ENCODE data around the gene HBE1.
"Not testable (repeated sequence)": the region's sequence is repeated elsewhere in the genome, so short reads cannot be mapped to it uniquely, and the experiment has no call there.

HBE1 gene

DNA sequence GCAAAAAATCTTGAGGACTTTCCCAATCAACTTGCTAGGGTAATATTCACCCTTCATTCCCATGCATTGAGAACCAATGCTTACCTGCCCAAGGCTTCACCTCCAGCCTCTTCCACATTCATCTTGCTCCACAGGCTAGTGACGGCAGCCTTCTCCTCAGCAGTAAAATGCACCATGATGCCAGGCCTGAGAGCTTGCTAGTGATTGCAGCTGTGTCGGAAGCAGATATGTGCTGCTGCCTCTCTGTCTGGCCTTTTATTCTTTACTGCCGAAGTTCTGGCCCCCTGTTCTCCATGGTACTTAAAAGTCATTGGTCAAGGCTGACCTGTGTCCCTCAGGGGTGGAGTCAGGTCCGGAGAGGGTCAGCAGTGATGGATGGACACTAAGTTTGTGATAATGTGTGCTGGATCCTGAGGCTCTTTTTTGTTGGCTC lies at the start of gene HBE1:
Gene HBE1 (minus strand): TSS at position 231 of the 433 bp plus-strand sequence. CDS start 55 bp downstream, at position 176.
- no peak for DNase-seq (ENCODE audit: low read depth)

- no peak for DNase-seq (ENCODE audit: low read depth)
These were observed 47.5 kb upstream of the HBE1 start for GRCh38 chr11:5317292-5317691.

DNA sequence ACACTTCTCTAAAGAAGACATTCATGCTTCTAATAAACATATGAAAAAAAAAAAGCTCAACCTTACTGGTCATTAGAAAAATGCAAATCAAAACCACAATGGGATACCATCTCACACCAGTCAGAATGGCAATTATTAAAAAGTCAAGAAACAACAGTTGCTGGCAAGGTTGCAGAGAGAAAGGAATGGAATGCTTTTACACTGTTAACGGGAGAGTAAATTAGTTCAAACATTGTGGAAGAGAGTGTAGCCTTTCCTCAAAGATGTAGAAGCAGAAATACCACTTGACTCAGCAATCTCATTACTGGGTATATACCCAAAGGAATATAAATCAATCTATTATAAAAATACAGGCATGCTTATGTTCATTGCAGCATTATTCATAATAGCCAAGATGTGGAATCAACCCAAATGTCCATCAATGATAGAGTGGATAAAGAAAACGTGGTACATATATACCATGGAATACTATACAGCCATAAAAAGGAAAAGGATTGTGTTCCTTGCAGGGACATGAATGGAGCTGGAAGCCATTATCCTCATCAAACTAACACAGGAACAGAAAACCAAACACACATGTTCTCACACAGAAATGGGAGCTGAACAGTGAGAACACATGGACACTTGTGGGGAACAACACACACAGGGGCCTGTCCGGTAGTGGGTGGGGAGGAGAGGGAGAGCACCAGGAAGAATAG lies 43.7 kb upstream of the HBE1 start:
- not testable (repeated sequence) for DNase-seq (ENCODE audit: low read depth)

DNA sequence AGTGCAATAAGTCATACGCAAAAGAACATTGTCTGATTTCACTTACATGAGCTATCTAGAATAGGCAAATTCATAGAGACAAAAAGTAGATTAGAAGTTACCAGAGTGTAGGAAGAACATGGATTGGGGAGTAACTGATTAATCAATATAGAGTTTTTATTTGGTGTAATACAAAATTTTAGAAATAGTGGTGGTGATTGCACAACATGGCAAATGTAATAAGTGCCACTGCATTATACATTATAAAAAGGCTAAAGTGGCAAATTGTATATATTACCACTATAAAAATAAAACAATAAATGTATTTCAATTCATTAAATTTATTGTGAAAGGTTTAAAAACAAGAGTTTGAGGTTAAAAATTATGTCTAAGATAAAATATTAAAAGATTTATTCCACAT lies 40.7 kb upstream of the HBE1 start:
- DNase-seq (ENCODE audit: low read depth), result no peak

DNA sequence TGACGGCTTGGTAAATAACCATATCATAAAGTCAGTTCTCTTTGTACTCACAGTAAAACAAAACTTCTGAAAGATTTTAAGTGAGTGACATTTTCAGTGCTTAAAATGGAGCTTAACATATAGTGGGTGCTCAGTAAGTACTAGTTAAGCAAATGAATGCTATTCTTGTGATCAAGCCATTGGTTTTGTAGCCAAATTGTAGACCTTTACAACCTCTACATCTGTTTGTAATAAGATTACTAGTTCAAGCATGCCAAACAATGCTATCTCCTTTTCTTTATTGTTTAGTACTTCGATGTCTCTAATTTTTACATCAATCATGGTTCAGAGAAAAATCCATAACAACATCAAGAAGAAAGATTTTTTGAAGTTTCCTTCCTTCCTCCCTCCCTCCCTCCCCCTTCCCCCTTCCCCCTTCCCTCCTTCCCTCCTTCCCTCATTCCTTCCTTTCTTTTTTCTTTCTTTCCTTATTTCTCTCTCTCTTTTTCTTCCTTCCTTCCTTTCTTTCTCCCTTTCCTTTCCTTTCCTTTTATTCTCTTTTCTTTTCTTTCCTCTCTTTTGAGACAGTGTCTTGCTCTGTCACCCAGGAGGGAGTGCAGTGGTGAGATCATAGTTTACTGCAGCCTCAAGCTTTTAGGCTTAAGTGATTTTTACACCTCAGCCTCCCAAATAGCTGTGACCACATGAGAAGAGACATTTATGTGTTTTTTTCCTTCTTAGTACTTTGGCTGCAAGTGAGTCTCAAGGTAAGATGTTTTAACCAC lies 37.7 kb upstream of the HBE1 start:
- DNase-seq (ENCODE audit: low read depth), result no peak

DNA sequence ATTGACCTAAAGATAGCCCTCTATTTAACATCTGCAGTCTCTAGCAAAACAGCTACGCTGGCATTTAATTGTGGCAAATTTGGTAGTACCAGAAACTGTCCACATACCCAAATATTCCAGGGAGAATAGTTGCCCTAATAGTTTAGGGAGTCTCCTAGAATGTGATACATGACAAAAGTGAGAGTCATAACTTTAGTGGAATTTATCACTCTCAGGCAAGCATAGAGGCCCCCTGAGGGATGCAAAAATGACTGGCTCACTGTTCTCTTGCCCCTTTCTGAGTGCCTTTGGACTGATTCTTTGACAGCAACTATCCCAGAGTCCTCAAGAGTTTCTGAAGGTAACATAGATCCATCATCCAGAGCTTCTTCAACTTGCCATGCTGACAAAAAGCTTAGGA lies 34.3 kb upstream of the HBE1 start:
- DNase-seq (ENCODE audit: low read depth), result no peak

DNA sequence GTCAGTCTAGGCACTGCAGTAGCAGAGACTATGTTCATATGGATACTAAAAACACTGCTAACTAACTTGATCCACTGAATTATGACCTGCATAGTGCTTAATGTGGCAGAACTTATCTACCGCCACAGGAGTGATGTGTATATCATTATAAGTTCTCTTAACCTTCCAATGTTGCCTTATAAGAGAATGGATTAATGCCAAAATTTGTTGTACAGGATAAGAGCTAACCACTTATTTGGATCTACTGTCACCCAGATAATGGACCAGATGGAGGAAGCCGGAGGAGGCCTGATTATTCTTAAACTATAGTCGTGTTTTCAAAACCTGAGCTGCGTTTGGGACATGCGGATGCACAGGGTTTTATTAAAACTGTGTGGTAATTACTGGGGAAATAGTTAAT lies 33.9 kb upstream of the HBE1 start:
- DNase-seq (ENCODE audit: low read depth), result no peak

DNA sequence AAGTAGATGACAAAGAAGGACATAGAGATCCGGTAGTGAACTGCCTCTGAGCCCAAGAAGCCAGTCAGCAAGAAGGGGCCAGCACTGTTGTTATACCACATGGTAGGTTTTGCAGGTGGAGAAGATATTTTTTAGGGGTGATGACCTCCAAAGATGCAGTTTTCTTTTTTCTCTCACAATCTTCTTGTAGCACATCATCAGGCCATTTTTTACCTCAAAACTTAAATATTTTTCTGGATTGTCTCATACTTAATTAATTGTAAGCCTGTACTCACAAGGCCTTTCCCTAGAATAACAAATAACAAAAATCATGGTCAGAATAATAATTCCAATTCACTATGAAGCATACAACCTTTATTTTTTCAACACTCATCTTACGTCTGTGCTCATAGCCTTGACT lies 32.1 kb upstream of the HBE1 start, which contains the start of gene OR51B4:
Gene OR51B4 (minus strand): TSS at position 101 of the 400 bp plus-strand sequence. CDS start 0 bp downstream, at position 101.
- DNase-seq (ENCODE audit: low read depth), result no peak

- DNase-seq (ENCODE audit: low read depth), result no peak
These were observed 30.5 kb upstream of the HBE1 start for GRCh38 chr11:5300251-5300650.

GRCh38 chr11:5298451-5298850 lies 28.7 kb upstream of the HBE1 start:
- no peak for DNase-seq (ENCODE audit: low read depth)

DNA sequence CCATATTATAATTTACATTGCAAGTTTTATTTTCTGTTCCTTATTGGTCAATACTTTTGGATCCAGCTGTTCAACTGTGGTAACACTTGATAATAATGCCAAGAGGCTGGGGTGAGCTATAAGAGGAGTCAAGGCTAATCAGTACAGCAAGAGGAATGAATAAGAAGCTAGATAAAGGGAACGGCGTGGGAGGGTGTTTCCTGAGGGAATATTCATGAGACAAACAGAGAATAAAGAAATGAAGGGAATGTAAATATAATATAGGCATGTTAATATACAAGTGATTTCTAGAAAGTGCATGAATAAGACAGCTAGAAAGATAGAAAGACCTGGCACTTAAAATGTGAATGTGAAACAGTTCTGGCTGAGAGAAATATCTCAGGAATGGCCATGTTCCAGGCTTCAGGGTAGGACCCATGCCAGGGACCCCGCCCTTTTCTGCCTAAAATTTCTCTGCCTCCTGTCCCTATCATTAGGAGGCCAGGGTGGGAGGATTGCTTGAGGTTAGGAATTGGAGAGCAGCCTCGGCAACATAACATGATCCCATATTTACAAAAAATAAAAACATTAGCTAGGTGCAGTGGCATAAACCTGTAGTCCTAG lies 28.1 kb upstream of the HBE1 start:
- no peak for DNase-seq (ENCODE audit: low read depth)

- not testable (repeated sequence) for DNase-seq (ENCODE audit: low read depth)
These were observed 24.7 kb upstream of the HBE1 start for GRCh38 chr11:5294342-5294995.

GRCh38 chr11:5293028-5293427 lies 23.3 kb upstream of the HBE1 start:
- DNase-seq (ENCODE audit: low read depth), result no peak

GRCh38 chr11:5291207-5291838 lies 21.6 kb upstream of the HBE1 start:
- DNase-seq (ENCODE audit: low read depth), result no peak

DNA sequence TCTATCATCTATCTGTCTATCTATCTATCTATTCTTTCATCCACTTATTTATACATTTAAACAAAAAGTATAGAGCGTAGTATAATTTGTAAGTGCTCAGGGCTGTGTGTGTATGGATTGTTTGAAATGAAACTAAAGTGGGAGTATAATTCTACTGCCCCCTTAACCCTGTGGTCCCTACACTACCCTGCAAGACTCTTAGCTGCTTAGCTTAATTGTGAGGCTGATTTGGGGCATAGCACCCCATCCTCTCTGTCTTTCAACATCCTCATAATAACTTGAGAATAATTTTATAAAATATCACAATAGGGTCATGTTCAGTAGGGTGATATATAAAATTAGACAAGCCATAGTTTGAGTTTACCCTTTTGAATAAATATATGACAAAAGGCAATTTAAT lies 20.4 kb upstream of the HBE1 start:
- DNase-seq (ENCODE audit: low read depth), result no peak

GRCh38 chr11:5289696-5290095 lies 20.0 kb upstream of the HBE1 start:
- no peak for DNase-seq (ENCODE audit: low read depth)

DNA sequence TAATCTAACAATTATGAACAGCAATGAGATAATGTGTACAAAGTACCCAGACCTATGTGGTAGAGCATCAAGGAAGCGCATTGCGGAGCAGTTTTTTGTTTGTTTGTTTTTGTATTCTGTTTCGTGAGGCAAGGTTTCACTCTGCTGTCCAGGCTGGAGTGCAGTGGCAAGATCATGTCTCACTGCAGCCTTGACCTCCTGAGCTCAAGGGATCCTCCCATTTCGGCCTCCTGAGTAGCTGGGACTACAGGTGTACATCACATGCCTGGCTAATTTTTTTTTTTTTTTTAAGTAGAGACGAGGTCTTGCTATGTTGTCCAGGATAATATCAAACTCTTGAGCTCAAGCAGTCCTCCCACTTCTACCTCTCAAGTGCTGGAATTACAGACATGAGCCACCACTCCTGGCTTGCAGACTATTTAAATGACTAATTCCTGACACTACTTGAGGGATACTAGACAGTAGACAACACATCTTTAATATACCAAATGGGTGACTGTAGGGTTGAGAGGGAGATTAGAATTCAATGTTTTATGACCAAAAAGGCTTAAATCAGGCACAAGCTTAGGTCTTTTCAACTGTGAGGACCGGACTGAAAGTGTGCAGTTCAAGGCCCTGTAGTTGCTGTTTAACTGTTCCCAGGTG lies 19.3 kb upstream of the HBE1 start:
- no peak for DNase-seq (ENCODE audit: low read depth)

DNA sequence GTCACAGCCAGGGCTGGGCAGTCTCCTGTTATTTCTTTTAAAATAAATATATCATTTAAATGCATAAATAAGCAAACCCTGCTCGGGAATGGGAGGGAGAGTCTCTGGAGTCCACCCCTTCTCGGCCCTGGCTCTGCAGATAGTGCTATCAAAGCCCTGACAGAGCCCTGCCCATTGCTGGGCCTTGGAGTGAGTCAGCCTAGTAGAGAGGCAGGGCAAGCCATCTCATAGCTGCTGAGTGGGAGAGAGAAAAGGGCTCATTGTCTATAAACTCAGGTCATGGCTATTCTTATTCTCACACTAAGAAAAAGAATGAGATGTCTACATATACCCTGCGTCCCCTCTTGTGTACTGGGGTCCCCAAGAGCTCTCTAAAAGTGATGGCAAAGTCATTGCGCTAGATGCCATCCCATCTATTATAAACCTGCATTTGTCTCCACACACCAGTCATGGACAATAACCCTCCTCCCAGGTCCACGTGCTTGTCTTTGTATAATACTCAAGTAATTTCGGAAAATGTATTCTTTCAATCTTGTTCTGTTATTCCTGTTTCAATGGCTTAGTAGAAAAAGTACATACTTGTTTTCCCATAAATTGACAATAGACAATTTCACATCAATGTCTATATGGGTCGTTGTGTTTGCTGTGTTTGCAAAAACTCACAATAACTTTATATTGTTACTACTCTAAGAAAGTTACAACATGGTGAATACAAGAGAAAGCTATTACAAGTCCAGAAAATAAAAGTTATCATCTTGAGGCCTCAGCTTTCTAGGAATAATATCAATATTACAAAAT lies 18.6 kb upstream of the HBE1 start:
- DNase-seq (ENCODE audit: low read depth), result no peak

DNA sequence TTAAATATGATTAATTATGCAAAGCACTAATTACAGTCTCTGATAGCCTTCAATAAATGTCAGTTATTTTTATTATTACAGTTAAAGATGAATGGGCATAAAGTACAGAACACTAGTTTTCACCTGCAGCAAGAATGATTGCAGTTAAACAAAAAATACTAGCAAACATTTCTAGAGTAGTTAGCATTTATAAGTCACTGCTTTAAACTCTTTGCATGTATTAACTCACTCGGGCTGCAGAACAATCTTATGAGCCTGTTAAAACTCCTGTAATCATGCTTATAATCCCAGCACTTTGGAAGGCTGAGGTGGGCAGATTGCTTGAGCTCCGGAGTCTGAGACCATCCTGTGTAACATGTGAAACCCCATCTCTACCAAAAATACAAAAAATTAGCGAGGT lies 17.2 kb upstream of the HBE1 start:
- no peak for DNase-seq (ENCODE audit: low read depth)

- no peak for DNase-seq (ENCODE audit: low read depth)
These were observed 16.6 kb upstream of the HBE1 start for GRCh38 chr11:5286351-5286750.
